HepG2 (cell line): Measurements from ENCODE around the gene JMY. TPM values are rescaled to one million over a fixed set of nuclear protein-coding genes. Genes with fewer than 3 reads are reported as not detected.

Experiments
- ATAC-seq: fragments of 200-7000 bp; cut with Tn5 transposase; 3 replicates; pipeline ENCODE4 v1.9.1; 2020; ENCODE audit warnings: mild to moderate bottlenecking, moderate library complexity
- BruUV-seq: library from RNA; stranded (reverse); fragments of 400-500 nt; replicated peaks from 2 replicates; lab custom pipeline; 2021; lab: Mats Ljungman, UMichigan
- CTCF ChIA-PET: fragments of 300-600 bp; formaldehyde crosslinking; extraction: SDS; loops from one replicate; lab custom pipeline; 2021; ENCODE audit warnings: low total read pairs, inconsistent platforms, low intra/inter-chr PET ratio; lab: Yijun Ruan, JAX
- POLR2A ChIA-PET: fragments of 350-600 bp; sonication (Branson Sonifier 250); formaldehyde crosslinking; loops from one replicate; lab custom pipeline; 2020; ENCODE audit warnings: antibody characterized with exemption, inconsistent platforms; lab: Yijun Ruan, JAX
- DNase-seq: peaks from one replicate; pipeline ENCODE4 v3.0.0-alpha.2; 2015; ENCODE audit warnings: low spot score
- FAIRE-seq: peaks from 3 replicates; lab custom pipeline; 2011; peaks lifted over from hg19 to GRCh38; lab: Jason Lieb, UNC
- H2AFZ ChIP-seq: one replicate; pipeline ENCODE4 v1.6.1; 2011; ENCODE audit warnings: low read length, inconsistent platforms
- H3K27ac ChIP-seq: fragments of 300-600 bp; 3 replicates; pipeline ENCODE4 v1.8.0; 2011; ENCODE audit warnings: mixed run types, mild to moderate bottlenecking, mixed read lengths, low read length, inconsistent platforms; ENCODE audit not compliant: insufficient read depth; ENCODE audit errors: extremely low read length
- H3K27me3 ChIP-seq, 2 experiments: fragments of 200-600 bp in 1 of 2; 2 replicates in 1 of 2; 3 replicates in 1 of 2; pipeline versions ENCODE4 v1.6.0 to v1.8.0; 2011; ENCODE audit warnings: low read length in 2 of 2, mild to moderate bottlenecking in 2 of 2, moderate library complexity in 2 of 2, inconsistent platforms in 1 of 2; ENCODE audit not compliant: insufficient read depth in 2 of 2, control insufficient read depth in 1 of 2
- H3K36me3 ChIP-seq, 2 experiments: fragments of 200-600 bp in 1 of 2; replicated peaks in 1 of 2; 2 replicates in 1 of 2; 3 replicates in 1 of 2; pipeline versions ENCODE4 v1.5.1 to v1.8.0; 2011; ENCODE audit warnings: low read length in 2 of 2, inconsistent platforms in 1 of 2; ENCODE audit not compliant: insufficient read depth in 2 of 2, control insufficient read depth in 1 of 2
- H3K4me1 ChIP-seq: 2 replicates; pipeline ENCODE4 v1.5.1; 2012; ENCODE audit warnings: low read length, inconsistent platforms; ENCODE audit not compliant: insufficient read depth
- H3K4me2 ChIP-seq: 2 replicates; pipeline ENCODE4 v1.6.0; 2011; ENCODE audit warnings: low read depth, low read length, inconsistent platforms
- H3K4me3 ChIP-seq, 3 experiments: fragments of 200-600 bp in 1 of 3; sonication (generic), shearing (Covaris generic) in 1 of 3; replicated peaks in 1 of 3; 2 replicates each; pipeline ENCODE4 v1.5.1; 2011 to 2016; ENCODE audit warnings: low read length in 3 of 3, inconsistent platforms in 2 of 3, low read depth in 2 of 3, mild to moderate bottlenecking in 2 of 3, control low read depth in 1 of 3, mixed read lengths in 1 of 3; ENCODE audit not compliant: insufficient read depth in 1 of 3
- H3K79me2 ChIP-seq: one replicate; pipeline ENCODE4 v1.6.1; 2011; ENCODE audit warnings: low read length, inconsistent platforms; ENCODE audit not compliant: insufficient read depth
- H3K9ac ChIP-seq: 2 replicates; pipeline ENCODE4 v1.6.0; 2011; ENCODE audit warnings: mild to moderate bottlenecking, low read depth, low read length, inconsistent platforms; ENCODE audit not compliant: insufficient read depth
- H3K9me3 ChIP-seq: 2 replicates; pipeline ENCODE4 v1.5.1; 2012; ENCODE audit warnings: mild to moderate bottlenecking, low read length
- H4K20me1 ChIP-seq: 2 replicates; pipeline ENCODE4 v1.6.0; 2011; ENCODE audit warnings: inconsistent platforms, mild to moderate bottlenecking, low read length, moderate library complexity; ENCODE audit not compliant: insufficient read depth
- BCL6 ChIP-seq: IDR thresholded peaks from 2 replicates; pipeline ENCODE4 v1.6.1; 2016; ENCODE audit warnings: missing genetic modification reagents, missing compliant biosample characterization
- CEBPB ChIP-seq: IDR thresholded peaks from 2 replicates; pipeline ENCODE4 v1.6.1; 2011; ENCODE audit warnings: low read depth, low read length, improper control_type of control experiment, borderline replicate concordance
- FOXA1 ChIP-seq, 2 experiments: fragments of 450-650 bp in 1 of 2; sonication (generic) in 1 of 2; formaldehyde crosslinking in 1 of 2; IDR thresholded peaks; 2 replicates each; pipeline versions ENCODE4 v1.4.0 to v1.6.1; 2016 to 2020; ENCODE audit warnings: missing genetic modification reagents in 1 of 2
- HNF4A ChIP-seq: sonication (generic); formaldehyde crosslinking; IDR thresholded peaks from 2 replicates; pipeline ENCODE4 v1.4.0; 2020; ENCODE audit warnings: missing genetic modification reagents
- MAFG ChIP-seq: sonication (generic); formaldehyde crosslinking; IDR thresholded peaks from 2 replicates; pipeline ENCODE4 v1.5.1; 2020; ENCODE audit warnings: mild to moderate bottlenecking, missing genetic modification reagents
- NR2C2 ChIP-seq: sonication (generic); formaldehyde crosslinking; IDR thresholded peaks from 2 replicates; pipeline ENCODE4 v1.4.0; 2020; ENCODE audit warnings: missing genetic modification reagents, mild to moderate bottlenecking, moderate library complexity, borderline replicate concordance
- NR2F1 ChIP-seq, 2 experiments: fragments of 450-650 bp in 1 of 2; formaldehyde crosslinking in 1 of 2; IDR thresholded peaks; 2 replicates each; pipeline versions ENCODE4 v1.5.0 to v1.6.1; 2016 to 2020; ENCODE audit warnings: mild to moderate bottlenecking in 1 of 2, missing compliant biosample characterization in 1 of 2, missing genetic modification reagents in 1 of 2, moderate library complexity in 1 of 2
- PPARG ChIP-seq: conservative IDR thresholded peaks from 2 replicates; pipeline ENCODE4 v1.6.1; 2016; ENCODE audit warnings: missing biosample characterization, missing genetic modification reagents
- RARA ChIP-seq: IDR thresholded peaks from 2 replicates; pipeline ENCODE4 v1.6.1; 2016; ENCODE audit warnings: missing genetic modification reagents, missing compliant biosample characterization
- RORA ChIP-seq: sonication (generic); formaldehyde crosslinking; IDR thresholded peaks from 2 replicates; pipeline ENCODE4 v1.5.0; 2020; ENCODE audit warnings: mild to moderate bottlenecking, missing genetic modification reagents, moderate library complexity
- SOX6 ChIP-seq, 2 experiments: fragments of 450-650 bp in 1 of 2; sonication (generic) in 1 of 2; formaldehyde crosslinking in 1 of 2; IDR thresholded peaks; 2 replicates each; pipeline versions ENCODE4 v1.4.0 to v1.6.1; 2017 to 2020; ENCODE audit warnings: antibody characterized with exemption in 1 of 2, mild to moderate bottlenecking in 1 of 2, missing genetic modification reagents in 1 of 2
- TARDBP ChIP-seq: sonication (generic); formaldehyde crosslinking; IDR thresholded peaks from 2 replicates; pipeline ENCODE4 v1.8.0; 2022; ENCODE audit warnings: mild to moderate bottlenecking, missing genetic modification reagents
- TBX3 ChIP-seq: fragments of 450-650 bp; IDR thresholded peaks from 2 replicates; pipeline ENCODE4 v1.6.1; 2017; ENCODE audit warnings: antibody characterized with exemption, mild to moderate bottlenecking, inconsistent platforms, borderline replicate concordance
- THAP11 ChIP-seq: IDR thresholded peaks from 2 replicates; pipeline ENCODE4 v1.6.1; 2016; ENCODE audit warnings: missing biosample characterization, missing genetic modification reagents
- ZNF562 ChIP-seq: sonication (generic); formaldehyde crosslinking; IDR thresholded peaks from 2 replicates; pipeline ENCODE4 v1.8.0; 2022; ENCODE audit warnings: missing genetic modification reagents, borderline replicate concordance
- ZNF644 ChIP-seq: IDR thresholded peaks from 2 replicates; pipeline ENCODE4 v1.6.1; 2016; ENCODE audit warnings: low read depth
- WGBS: methylation state at CpG from one replicate; pipeline ENCODE4 v1.1.6; 2017; ENCODE audit warnings: low lambda C conversion rate; 5-methylcytosine and 5-hydroxymethylcytosine counted together
- in situ Hi-C: cut with HindIII; loops from 2 replicates; pipeline ENCODE4 v1.10.0; 2017; ENCODE audit warnings: low pct_unique_long_range_greater_than_20kb; ENCODE audit not compliant: extremely low pct_ligation_motif_present
- intact Hi-C: fragments of 100-400 bp; cut with micrococcal nuclease; formaldehyde crosslinking; loops from one replicate; pipeline ENCODE4 v1.10.0; 2022; ENCODE audit not compliant: unreplicated experiment
- polyA plus RNA-seq, 8 experiments: library from polyadenylated mRNA; depleted of rRNA in 3 of 8; stranded (reverse) in 7 of 8; unstranded in 1 of 8; fragments of >200 nt; fragmentation: Illumina TruSeq in 4 of 8; extraction: Trizol in 4 of 8; gene quantifications; 2 replicates each; pipeline versions ENCODE4 v1.2.1 to v1.2.3, GENCODE V29; 2011 to 2016; ENCODE audit warnings: low read depth in 4 of 8, missing spikeins in 1 of 8, mixed read lengths in 1 of 8; ENCODE audit not compliant: insufficient read depth in 1 of 8
- total RNA-seq, 5 experiments: library from RNA; depleted of rRNA; stranded (reverse); fragments of >200 nt; fragmentation: Illumina TruSeq; extraction: Trizol; gene quantifications; 2 replicates each; pipeline ENCODE4 v1.2.3, GENCODE V29; 2016; ENCODE audit warnings: low read depth in 1 of 5
- TF ChIP-seq, protein P1 (sequence below): sonication (generic); formaldehyde crosslinking; IDR thresholded peaks from 2 replicates; pipeline ENCODE4 v1.4.0; 2020; ENCODE audit warnings: mild to moderate bottlenecking, missing genetic modification reagents
- TF ChIP-seq, protein P2 (sequence below): sonication (generic); formaldehyde crosslinking; IDR thresholded peaks from 2 replicates; pipeline ENCODE4 v1.5.0; 2020; ENCODE audit warnings: missing genetic modification reagents
- TF ChIP-seq, protein P3 (sequence below): sonication (generic); formaldehyde crosslinking; IDR thresholded peaks from 2 replicates; pipeline ENCODE4 v1.4.0; 2020; ENCODE audit warnings: mild to moderate bottlenecking, missing genetic modification reagents
- TF ChIP-seq, protein P4 (sequence below): sonication (generic); formaldehyde crosslinking; IDR thresholded peaks from 2 replicates; pipeline ENCODE4 v1.4.0; 2020; ENCODE audit warnings: mild to moderate bottlenecking, missing genetic modification reagents

Gene JMY
- total and polyA plus RNA-seq, 2 of the 13 experiments (the other 11 are each of a cell fraction or from before 2014, with no cell fraction given), result 4.0 to 4.2 TPM

DNA sequence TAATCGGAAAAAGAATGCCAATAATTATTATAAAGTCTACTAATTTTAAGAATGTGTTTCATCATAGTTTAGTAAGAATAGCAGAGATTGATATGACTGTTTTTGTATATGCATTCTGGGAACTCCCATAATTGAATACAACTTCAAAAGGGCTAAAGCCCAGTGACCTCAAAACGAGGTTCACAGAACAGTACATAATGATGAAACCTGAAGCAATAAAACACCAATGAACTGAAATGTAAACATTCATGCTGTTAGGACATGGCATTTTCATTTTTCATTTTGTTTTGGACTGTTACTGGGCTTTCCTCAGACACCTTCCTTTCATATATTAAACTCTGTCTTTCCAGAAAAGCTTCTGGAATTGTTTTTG, 684 bp upstream of the JMY start:
- H3K79me2 ChIP-seq, result peaks cover 35% of the 10 kb centered on the region
- TF ChIP-seq THAP11 (CRISPR knock-in tag) (peak; percentile 50; the same call in 1 of the 2 replicates), ZNF644 (no peak), NR2C2 (CRISPR knock-in tag) (peak; percentile 54; the same call in 1 of the 2 replicates), BCL6 (CRISPR knock-in tag) (peak; percentile 54; the same call in 1 of the 2 replicates), SOX6 (IDR thresholded peaks at IDR 0.05) (no peak), SOX6 (CRISPR knock-in tag; IDR thresholded peaks at IDR 0.05) (peak; percentile 67), NR2F1 (CRISPR knock-in tag; IDR thresholded peaks at IDR 0.05) (peak in 1 of 2 experiments; percentile 54; a peak in 2 of 4 replicates), RORA (peak; percentile 51; the same call in 1 of the 2 replicates), TARDBP (CRISPR knock-in tag) (0 out of 2 replicates have a peak, but pooled peaks have one; percentile 15), HNF4A (CRISPR knock-in tag) (peak; percentile 32), ZNF562 (CRISPR knock-in tag) (no peak), MAFG (CRISPR knock-in tag) (no peak), TBX3 (0 out of 2 replicates have a peak, but pooled peaks have one; percentile 20), CEBPB (peak; percentile 91), FOXA1 (IDR thresholded peaks at IDR 0.05) (no peak), FOXA1 (CRISPR knock-in tag; IDR thresholded peaks at IDR 0.05) (peak; percentile 74), PPARG (0 out of 2 replicates have a peak, but pooled peaks have one; percentile 12), RARA (CRISPR knock-in tag) (peak; percentile 76)
- TF ChIP-seq, protein P1, sequence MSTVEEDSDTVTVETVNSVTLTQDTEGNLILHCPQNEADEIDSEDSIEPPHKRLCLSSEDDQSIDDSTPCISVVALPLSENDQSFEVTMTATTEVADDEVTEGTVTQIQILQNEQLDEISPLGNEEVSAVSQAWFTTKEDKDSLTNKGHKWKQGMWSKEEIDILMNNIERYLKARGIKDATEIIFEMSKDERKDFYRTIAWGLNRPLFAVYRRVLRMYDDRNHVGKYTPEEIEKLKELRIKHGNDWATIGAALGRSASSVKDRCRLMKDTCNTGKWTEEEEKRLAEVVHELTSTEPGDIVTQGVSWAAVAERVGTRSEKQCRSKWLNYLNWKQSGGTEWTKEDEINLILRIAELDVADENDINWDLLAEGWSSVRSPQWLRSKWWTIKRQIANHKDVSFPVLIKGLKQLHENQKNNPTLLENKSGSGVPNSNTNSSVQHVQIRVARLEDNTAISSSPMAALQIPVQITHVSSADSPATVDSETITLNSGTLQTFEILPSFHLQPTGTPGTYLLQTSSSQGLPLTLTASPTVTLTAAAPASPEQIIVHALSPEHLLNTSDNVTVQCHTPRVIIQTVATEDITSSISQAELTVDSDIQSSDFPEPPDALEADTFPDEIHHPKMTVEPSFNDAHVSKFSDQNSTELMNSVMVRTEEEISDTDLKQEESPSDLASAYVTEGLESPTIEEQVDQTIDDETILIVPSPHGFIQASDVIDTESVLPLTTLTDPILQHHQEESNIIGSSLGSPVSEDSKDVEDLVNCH (CRISPR knock-in tag), result no peak
- TF ChIP-seq, protein P2, sequence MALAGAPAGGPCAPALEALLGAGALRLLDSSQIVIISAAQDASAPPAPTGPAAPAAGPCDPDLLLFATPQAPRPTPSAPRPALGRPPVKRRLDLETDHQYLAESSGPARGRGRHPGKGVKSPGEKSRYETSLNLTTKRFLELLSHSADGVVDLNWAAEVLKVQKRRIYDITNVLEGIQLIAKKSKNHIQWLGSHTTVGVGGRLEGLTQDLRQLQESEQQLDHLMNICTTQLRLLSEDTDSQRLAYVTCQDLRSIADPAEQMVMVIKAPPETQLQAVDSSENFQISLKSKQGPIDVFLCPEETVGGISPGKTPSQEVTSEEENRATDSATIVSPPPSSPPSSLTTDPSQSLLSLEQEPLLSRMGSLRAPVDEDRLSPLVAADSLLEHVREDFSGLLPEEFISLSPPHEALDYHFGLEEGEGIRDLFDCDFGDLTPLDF (CRISPR knock-in tag), result no peak
- TF ChIP-seq, protein P3, sequence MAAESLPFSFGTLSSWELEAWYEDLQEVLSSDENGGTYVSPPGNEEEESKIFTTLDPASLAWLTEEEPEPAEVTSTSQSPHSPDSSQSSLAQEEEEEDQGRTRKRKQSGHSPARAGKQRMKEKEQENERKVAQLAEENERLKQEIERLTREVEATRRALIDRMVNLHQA (CRISPR knock-in tag), result peak; percentile 98
- TF ChIP-seq, protein P4, sequence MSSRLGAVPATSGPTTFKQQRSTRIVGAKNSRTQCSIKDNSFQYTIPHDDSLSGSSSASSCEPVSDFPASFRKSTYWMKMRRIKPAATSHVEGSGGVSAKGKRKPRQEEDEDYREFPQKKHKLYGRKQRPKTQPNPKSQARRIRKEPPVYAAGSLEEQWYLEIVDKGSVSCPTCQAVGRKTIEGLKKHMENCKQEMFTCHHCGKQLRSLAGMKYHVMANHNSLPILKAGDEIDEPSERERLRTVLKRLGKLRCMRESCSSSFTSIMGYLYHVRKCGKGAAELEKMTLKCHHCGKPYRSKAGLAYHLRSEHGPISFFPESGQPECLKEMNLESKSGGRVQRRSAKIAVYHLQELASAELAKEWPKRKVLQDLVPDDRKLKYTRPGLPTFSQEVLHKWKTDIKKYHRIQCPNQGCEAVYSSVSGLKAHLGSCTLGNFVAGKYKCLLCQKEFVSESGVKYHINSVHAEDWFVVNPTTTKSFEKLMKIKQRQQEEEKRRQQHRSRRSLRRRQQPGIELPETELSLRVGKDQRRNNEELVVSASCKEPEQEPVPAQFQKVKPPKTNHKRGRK (CRISPR knock-in tag), result no peak

More for the DNA sequence above, 684 bp upstream of the JMY start:
- POLR2A ChIA-PET, result no interaction called here
- 1% methylated on average over 2 of the region's 2 CpGs for WGBS
- FAIRE-seq (peak; percentile 4), ATAC-seq (peak; percentile 49), DNase-seq (peak; percentile 75)
- TSS peak; percentile 90 for BruUV-seq
- H3K27me3 ChIP-seq, result no peaks in the 10 kb centered on the region; a peak in 1 of 5 replicates
- H3K4me2 ChIP-seq, result peak overlapping the region; percentile 89
- peak overlapping the region; percentile 49 for H2AFZ ChIP-seq
- H3K9me3 ChIP-seq, result no peaks in the 10 kb centered on the region
- CTCF ChIA-PET, result no interaction called here
- in situ Hi-C loops, result no loop called here
- H3K36me3 ChIP-seq, result no peaks in the 10 kb centered on the region
- peak overlapping the region; percentile 94 to 98 (median 95) for H3K4me3 ChIP-seq
- peak overlapping the region; percentile 98 for H3K27ac ChIP-seq
- H3K9ac ChIP-seq, result peak overlapping the region; percentile 91
- intact Hi-C loops, result loop anchor here (5.0 kb wide), 1 partner anchor 277 kb away; the partner anchor contains the start of gene HOMER1
- peaks cover 23% of the 10 kb centered on the region for H4K20me1 ChIP-seq
- peaks cover 15% of the 10 kb centered on the region for H3K4me1 ChIP-seq
